Effector memory CD4-positive, alpha-beta T cell (primary cell): ENCODE data around the gene JMJD1C.
"Not testable (repeated sequence)": the region's sequence is repeated elsewhere in the genome, so short reads cannot be mapped to it uniquely, and the experiment has no call there.

Experiments
- DNase-seq, 3 donors: peaks; one replicate each; pipeline ENCODE4 v3.0.0-alpha.2; 2020
- H3K27ac ChIP-seq: 2 replicates; pipeline ENCODE4 v1.7.0; 2013; ENCODE audit warnings: mild to moderate bottlenecking, low read length, moderate library complexity; ENCODE audit not compliant: insufficient read depth, poor library complexity, severe bottlenecking
- H3K27me3 ChIP-seq: replicated peaks from 2 replicates; pipeline ENCODE4 v1.7.0; 2013; ENCODE audit warnings: mild to moderate bottlenecking, low read length; ENCODE audit not compliant: insufficient read depth, control insufficient read depth, poor library complexity, severe bottlenecking
- H3K36me3 ChIP-seq: 2 replicates; pipeline ENCODE4 v1.7.0; 2013; ENCODE audit warnings: mild to moderate bottlenecking, low read length, moderate library complexity; ENCODE audit not compliant: control insufficient read depth, insufficient read depth
- H3K4me1 ChIP-seq: 2 replicates; pipeline ENCODE4 v1.7.0; 2013; ENCODE audit warnings: low read length, mild to moderate bottlenecking; ENCODE audit not compliant: control insufficient read depth, insufficient read depth, poor library complexity, severe bottlenecking
- H3K4me3 ChIP-seq: 2 replicates; pipeline ENCODE4 v1.7.0; 2013; ENCODE audit warnings: low read length, low read depth, mild to moderate bottlenecking; ENCODE audit not compliant: insufficient read depth, poor library complexity, severe bottlenecking
- H3K9me3 ChIP-seq: 2 replicates; pipeline ENCODE4 v1.7.0; 2013; ENCODE audit warnings: mild to moderate bottlenecking, low read length, moderate library complexity; ENCODE audit not compliant: control insufficient read depth
- total RNA-seq, 3 donors: gene quantifications; one replicate each; lab custom pipeline; 2026; lab: John Stamatoyannopoulos, UW

The JMJD1C gene
- total RNA-seq: 417 to 614 (median 424) reads per million in 3 donors

- no peaks in the 10 kb centered on the region for H3K9me3 ChIP-seq
- DNase-seq: peak; percentile 28 to 45 (median 32)
- H3K36me3 ChIP-seq: no peaks in the 10 kb centered on the region
- H3K4me1 ChIP-seq: peaks cover 12% of the 10 kb centered on the region
- no peaks in the 10 kb centered on the region for H3K27me3 ChIP-seq
- peak within 1 kb of the TSS; percentile 74 for H3K27ac ChIP-seq
- peak within 1 kb of the TSS; percentile 100 for H3K4me3 ChIP-seq
These were observed at the start of gene JMJD1C for GRCh38 chr10:63465293-63466143. TSS of gene JMJD1C (minus strand) at chr10:63465977. CDS start at chr10:63465662, 315 bp downstream.

GRCh38 chr10:63515002-63515763 lies 49.4 kb upstream of the JMJD1C start:
- H3K27ac ChIP-seq: no peak overlapping the region
- H3K36me3 ChIP-seq: no peaks in the 10 kb centered on the region
- peaks cover 27% of the 10 kb centered on the region for H3K4me1 ChIP-seq
- H3K9me3 ChIP-seq: no peaks in the 10 kb centered on the region
- no peak overlapping the region for H3K4me3 ChIP-seq
- DNase-seq: no peak
- no peaks in the 10 kb centered on the region for H3K27me3 ChIP-seq

GRCh38 chr10:63506554-63506953 lies 40.8 kb upstream of the JMJD1C start:
- Histone ChIP-seq H3K27ac (no peak overlapping the region), H3K4me1 (no peaks in the 10 kb centered on the region), H3K27me3 (no peaks in the 10 kb centered on the region)

GRCh38 chr10:63505562-63505961 lies 39.8 kb upstream of the JMJD1C start:
- Histone ChIP-seq H3K36me3 (no peaks in the 10 kb centered on the region), H3K4me3 (no peak overlapping the region), H3K27ac (no peak overlapping the region), H3K27me3 (no peaks in the 10 kb centered on the region), H3K4me1 (no peaks in the 10 kb centered on the region), H3K9me3 (no peaks in the 10 kb centered on the region)
- no peak for DNase-seq

More at GRCh38 chr10:63506554-63506953, 40.8 kb upstream of the JMJD1C start:
- no peak for DNase-seq
- Histone ChIP-seq H3K36me3 (no peaks in the 10 kb centered on the region), H3K9me3 (no peaks in the 10 kb centered on the region), H3K4me3 (no peak overlapping the region)

- no peak for DNase-seq
- no peak overlapping the region for H3K27ac ChIP-seq
- no peaks in the 10 kb centered on the region for H3K36me3 ChIP-seq
- H3K4me3 ChIP-seq: no peak overlapping the region
- H3K9me3 ChIP-seq: no peaks in the 10 kb centered on the region
- H3K4me1 ChIP-seq: no peaks in the 10 kb centered on the region
- H3K27me3 ChIP-seq: no peaks in the 10 kb centered on the region
These were observed 38.5 kb upstream of the JMJD1C start for GRCh38 chr10:63504145-63504881.

- H3K36me3 ChIP-seq: no peaks in the 10 kb centered on the region
- H3K4me3 ChIP-seq: no peak overlapping the region
- no peak for DNase-seq
- no peak overlapping the region for H3K27ac ChIP-seq
- H3K4me1 ChIP-seq: no peaks in the 10 kb centered on the region
- no peaks in the 10 kb centered on the region for H3K9me3 ChIP-seq
- no peaks in the 10 kb centered on the region for H3K27me3 ChIP-seq
These were observed 37.6 kb upstream of the JMJD1C start for GRCh38 chr10:63503395-63503794.

GRCh38 chr10:63502832-63503231 lies 37.1 kb upstream of the JMJD1C start:
- Histone ChIP-seq H3K27ac (no peak overlapping the region), H3K27me3 (no peaks in the 10 kb centered on the region), H3K4me1 (no peaks in the 10 kb centered on the region), H3K9me3 (no peaks in the 10 kb centered on the region), H3K4me3 (no peak overlapping the region), H3K36me3 (no peaks in the 10 kb centered on the region)
- DNase-seq: no peak

- DNase-seq: no peak
- Histone ChIP-seq H3K27me3 (no peaks in the 10 kb centered on the region), H3K4me1 (no peaks in the 10 kb centered on the region), H3K4me3 (no peak overlapping the region), H3K27ac (no peak overlapping the region), H3K36me3 (no peaks in the 10 kb centered on the region), H3K9me3 (no peaks in the 10 kb centered on the region)
These were observed 36.2 kb upstream of the JMJD1C start for GRCh38 chr10:63501954-63502353.

GRCh38 chr10:63500551-63500950 lies 34.8 kb upstream of the JMJD1C start:
- H3K4me3 ChIP-seq, H3K36me3 ChIP-seq, H3K9me3 ChIP-seq, DNase-seq, H3K4me1 ChIP-seq, H3K27me3 ChIP-seq, H3K27ac ChIP-seq: not testable (repeated sequence)
